HEK293T (cell line): ENCODE measurements around the gene BTBD19.

Experiments used
- CTCF ChIA-PET: fragments of 350-600 bp; formaldehyde crosslinking; extraction: SDS; loops from one replicate; lab custom pipeline; 2021; ENCODE audit warnings: antibody characterized with exemption, inconsistent platforms; lab: Yijun Ruan, JAX
- POLR2A ChIA-PET: fragments of 350-600 bp; formaldehyde crosslinking; extraction: SDS; loops from one replicate; lab custom pipeline; 2020; ENCODE audit warnings: antibody characterized with exemption, inconsistent platforms; lab: Yijun Ruan, JAX
- DNase-seq: peaks from one replicate; pipeline ENCODE4 v3.0.0; 2012; ENCODE audit warnings: mixed read lengths; ENCODE audit errors: extremely low spot score
- ARNT ChIP-seq: fragments of 450-650 bp; IDR thresholded peaks from 2 replicates; pipeline ENCODE4 v1.6.1; 2017; ENCODE audit warnings: mild to moderate bottlenecking
- BHLHE40 ChIP-seq: fragments of 450-650 bp; IDR thresholded peaks from 2 replicates; pipeline ENCODE4 v1.6.1; 2016; ENCODE audit warnings: mild to moderate bottlenecking, moderate library complexity, borderline replicate concordance
- CTBP1 ChIP-seq: fragments of 450-650 bp; IDR thresholded peaks from 2 replicates; pipeline ENCODE4 v1.6.1; 2016; ENCODE audit warnings: borderline replicate concordance
- ELF4 ChIP-seq: fragments of 450-650 bp; IDR thresholded peaks from 2 replicates; pipeline ENCODE4 v1.6.1; 2017; ENCODE audit warnings: antibody characterized with exemption
- FOXA1 ChIP-seq: fragments of 450-650 bp; IDR thresholded peaks from 2 replicates; pipeline ENCODE4 v1.6.1; 2016; ENCODE audit warnings: mild to moderate bottlenecking
- FOXK2 ChIP-seq: fragments of 450-650 bp; IDR thresholded peaks from 2 replicates; pipeline ENCODE4 v1.6.1; 2016; ENCODE audit warnings: mild to moderate bottlenecking
- FOXM1 ChIP-seq: fragments of 450-650 bp; IDR thresholded peaks from 2 replicates; pipeline ENCODE4 v1.6.1; 2017; ENCODE audit warnings: mild to moderate bottlenecking, borderline replicate concordance
- HDGF ChIP-seq: fragments of 450-650 bp; IDR thresholded peaks from 2 replicates; pipeline ENCODE4 v1.6.1; 2017; ENCODE audit warnings: antibody characterized with exemption, borderline replicate concordance
- L3MBTL2 ChIP-seq: fragments of 450-650 bp; conservative IDR thresholded peaks from 2 replicates; pipeline ENCODE4 v1.6.1; 2016; ENCODE audit warnings: mild to moderate bottlenecking
- LEF1 ChIP-seq: fragments of 450-650 bp; IDR thresholded peaks from 2 replicates; pipeline ENCODE4 v1.6.1; 2017; ENCODE audit warnings: mild to moderate bottlenecking, borderline replicate concordance
- NFRKB ChIP-seq: fragments of 450-650 bp; IDR thresholded peaks from 2 replicates; pipeline ENCODE4 v1.6.1; 2016; ENCODE audit warnings: mild to moderate bottlenecking, moderate library complexity
- SP1 ChIP-seq: fragments of 450-650 bp; IDR thresholded peaks from 2 replicates; pipeline ENCODE4 v1.6.1; 2017
- SUZ12 ChIP-seq: fragments of 450-650 bp; IDR thresholded peaks from 2 replicates; pipeline ENCODE4 v1.6.1; 2016; ENCODE audit warnings: mild to moderate bottlenecking
- TARDBP ChIP-seq: fragments of 450-650 bp; IDR thresholded peaks from 2 replicates; pipeline ENCODE4 v1.6.1; 2016
- ZNF384 ChIP-seq: fragments of 450-650 bp; IDR thresholded peaks from 2 replicates; pipeline ENCODE4 v1.6.1; 2016
- TF ChIP-seq, protein P1 (sequence below): fragments of 450-650 bp; IDR thresholded peaks from 2 replicates; pipeline ENCODE4 v1.6.1; 2016

The BTBD19 gene

DNA sequence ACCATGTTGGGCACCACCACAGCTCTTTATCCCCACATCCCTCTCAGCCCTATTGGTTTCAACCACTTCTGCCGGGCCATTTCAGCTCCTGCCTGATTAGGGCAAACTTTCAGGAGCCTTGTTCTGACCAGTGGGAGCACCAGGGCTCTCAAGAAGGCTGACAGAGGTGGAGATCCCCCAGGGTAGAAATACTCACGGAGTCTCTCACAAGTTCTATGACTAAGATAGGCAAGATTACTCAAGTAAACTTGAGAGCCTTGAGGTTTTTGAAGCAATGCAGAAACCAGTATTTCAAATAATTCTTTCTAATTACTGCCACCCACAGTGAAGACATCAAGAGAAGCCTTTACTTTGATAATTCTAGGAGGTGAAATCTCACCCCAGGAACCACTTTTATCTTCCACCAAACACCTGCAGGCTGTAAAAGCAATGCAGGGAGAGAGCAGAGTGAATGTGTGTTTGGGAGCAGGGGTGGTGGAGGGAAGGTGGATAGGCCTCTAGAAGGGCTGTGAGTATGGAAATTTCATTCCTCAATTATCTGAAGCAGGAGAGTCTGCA, 41.3 kb downstream of the BTBD19 start:
- ChIA-PET POLR2A (interaction anchor here (1.3 kb wide), 1 partner anchor 75 kb away, joined by 3 read pairs; no protein-coding TSS in a partner anchor), CTCF (no interaction called here)
- DNase-seq, result no peak
- TF ChIP-seq HDGF (no peak), SP1 (no peak), ELF4 (no peak), L3MBTL2 (no peak), NFRKB (no peak)

DNA sequence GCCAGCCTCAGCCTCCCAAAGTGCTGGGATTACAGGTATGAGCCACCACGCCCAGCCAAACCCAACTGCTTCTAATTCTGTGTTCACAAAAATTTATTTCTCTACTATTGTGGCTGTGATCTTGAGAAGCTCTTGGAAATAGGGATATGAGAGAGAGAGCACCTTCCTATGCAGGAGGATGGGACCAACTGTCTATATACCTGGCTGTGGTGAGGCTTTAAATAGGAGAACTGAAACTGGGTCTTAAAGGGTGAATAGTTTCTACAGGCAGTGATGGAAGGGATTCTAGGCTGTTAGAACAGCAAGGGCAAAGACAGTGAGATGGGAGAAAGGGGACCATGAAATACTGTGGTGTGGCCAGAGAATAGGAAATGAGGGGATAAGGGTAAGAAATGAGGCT, 43.0 kb downstream of the BTBD19 start:
- ChIA-PET CTCF (no interaction called here), POLR2A (interaction anchor here (0.8 kb wide), 1 partner anchor 32 kb away, joined by 3 read pairs; no protein-coding TSS in a partner anchor)
- DNase-seq, result no peak
- TF ChIP-seq NFRKB (no peak), SP1 (no peak), FOXM1 (no peak), TARDBP (no peak), ZNF384 (no peak), CTBP1 (no peak), ELF4 (no peak)

DNA sequence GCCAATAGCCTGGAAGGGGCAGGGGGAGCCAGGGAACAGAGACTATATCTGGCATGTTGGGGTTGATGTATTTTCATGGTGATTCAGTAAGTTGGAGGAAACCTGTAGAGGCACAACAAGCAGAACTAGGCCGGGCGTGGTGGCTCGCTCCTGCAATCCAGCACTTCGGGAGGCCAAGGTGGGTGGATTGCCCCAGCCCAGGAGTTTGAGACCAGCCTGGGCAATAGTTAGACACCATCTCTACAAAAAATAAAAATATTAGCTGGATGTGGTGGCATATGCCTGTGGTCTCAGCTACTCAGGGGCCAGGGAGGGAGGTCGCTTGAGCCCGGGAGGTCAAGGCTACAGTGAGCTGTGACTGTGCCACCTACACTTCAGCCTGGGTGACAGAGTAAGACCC, 44.9 kb downstream of the BTBD19 start:
- no peak for TF ChIP-seq L3MBTL2
- no peak for TF ChIP-seq FOXK2
- no peak for TF ChIP-seq ZNF384
- no peak for TF ChIP-seq SUZ12
- DNase-seq, result no peak
- ChIA-PET POLR2A (interaction anchor here (1.0 to 1.6 kb wide), 3 partner anchors 8 to 78 kb away, joined by 3 read pairs; partner anchors contain the start of genes PTCH2 and RPS8), CTCF (no interaction called here)

DNA sequence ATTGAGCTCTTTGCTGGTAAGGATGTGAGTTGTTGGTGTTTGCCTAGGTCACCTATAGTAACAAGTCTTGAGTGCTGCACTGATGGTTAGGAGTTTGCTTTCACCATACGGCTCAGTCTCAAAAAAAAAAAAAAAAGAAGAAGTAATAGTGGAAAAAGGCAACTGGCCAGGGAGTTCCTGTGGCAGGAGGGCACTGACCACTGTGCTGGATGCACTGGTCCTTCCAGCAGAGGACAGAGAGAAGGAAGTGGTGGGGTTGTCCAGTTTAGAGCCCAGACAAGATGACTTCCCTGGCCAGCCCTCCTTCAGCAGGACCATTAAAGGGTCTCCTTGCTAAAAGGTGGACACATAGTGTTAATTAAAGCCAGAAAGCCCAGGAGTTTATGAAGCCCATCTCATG, 46.6 kb downstream of the BTBD19 start:
- TF ChIP-seq ELF4, result no peak
- TF ChIP-seq HDGF, result no peak
- TF ChIP-seq, protein P1, sequence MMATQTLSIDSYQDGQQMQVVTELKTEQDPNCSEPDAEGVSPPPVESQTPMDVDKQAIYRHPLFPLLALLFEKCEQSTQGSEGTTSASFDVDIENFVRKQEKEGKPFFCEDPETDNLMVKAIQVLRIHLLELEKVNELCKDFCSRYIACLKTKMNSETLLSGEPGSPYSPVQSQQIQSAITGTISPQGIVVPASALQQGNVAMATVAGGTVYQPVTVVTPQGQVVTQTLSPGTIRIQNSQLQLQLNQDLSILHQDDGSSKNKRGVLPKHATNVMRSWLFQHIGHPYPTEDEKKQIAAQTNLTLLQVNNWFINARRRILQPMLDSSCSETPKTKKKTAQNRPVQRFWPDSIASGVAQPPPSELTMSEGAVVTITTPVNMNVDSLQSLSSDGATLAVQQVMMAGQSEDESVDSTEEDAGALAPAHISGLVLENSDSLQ, result no peak
- TF ChIP-seq ZNF384, result no peak
- no peak for TF ChIP-seq FOXA1
- TF ChIP-seq SP1, result no peak
- TF ChIP-seq L3MBTL2, result no peak
- no peak for TF ChIP-seq FOXM1
- TF ChIP-seq LEF1, result no peak
- no peak for TF ChIP-seq BHLHE40
- no peak for TF ChIP-seq CTBP1
- no peak for TF ChIP-seq TARDBP
- TF ChIP-seq NFRKB, result no peak
- no peak for TF ChIP-seq ARNT
- TF ChIP-seq FOXK2, result no peak
- no peak for TF ChIP-seq SUZ12
- ChIA-PET CTCF (no interaction called here), POLR2A (no interaction called here)
- DNase-seq, result no peak

DNA sequence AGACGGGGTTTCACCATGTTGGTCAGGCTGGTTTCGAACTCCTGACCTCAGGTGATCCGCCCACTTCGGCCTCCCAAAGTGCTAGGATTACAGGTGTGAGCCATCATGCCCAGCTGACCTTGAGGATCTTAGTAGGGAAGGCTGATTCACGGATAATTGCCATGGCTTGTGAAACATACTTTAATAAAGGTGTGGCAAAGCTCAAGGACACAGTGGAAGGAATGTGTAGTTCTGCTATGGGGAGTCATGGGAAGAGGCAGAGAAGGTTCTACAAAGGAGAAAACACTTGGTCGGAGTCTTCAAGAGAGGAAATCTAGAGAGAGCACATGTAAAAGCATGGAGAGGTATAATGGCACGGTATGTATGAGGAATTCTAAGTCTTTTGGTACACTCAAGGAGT, 47.4 kb downstream of the BTBD19 start:
- DNase-seq, result no peak
- no peak for TF ChIP-seq L3MBTL2
- TF ChIP-seq TARDBP, result no peak
- TF ChIP-seq ZNF384, result no peak
- no peak for TF ChIP-seq FOXK2
- no peak for TF ChIP-seq BHLHE40
- no peak for TF ChIP-seq HDGF
- TF ChIP-seq FOXM1, result no peak
- TF ChIP-seq SUZ12, result no peak
- TF ChIP-seq ARNT, result no peak
- TF ChIP-seq NFRKB, result no peak
- TF ChIP-seq, protein P1, result no peak
- no peak for TF ChIP-seq ELF4
- no peak for TF ChIP-seq FOXA1
- TF ChIP-seq SP1, result no peak
- no peak for TF ChIP-seq LEF1
- no peak for TF ChIP-seq CTBP1
- ChIA-PET CTCF (no interaction called here), POLR2A (no interaction called here)

DNA sequence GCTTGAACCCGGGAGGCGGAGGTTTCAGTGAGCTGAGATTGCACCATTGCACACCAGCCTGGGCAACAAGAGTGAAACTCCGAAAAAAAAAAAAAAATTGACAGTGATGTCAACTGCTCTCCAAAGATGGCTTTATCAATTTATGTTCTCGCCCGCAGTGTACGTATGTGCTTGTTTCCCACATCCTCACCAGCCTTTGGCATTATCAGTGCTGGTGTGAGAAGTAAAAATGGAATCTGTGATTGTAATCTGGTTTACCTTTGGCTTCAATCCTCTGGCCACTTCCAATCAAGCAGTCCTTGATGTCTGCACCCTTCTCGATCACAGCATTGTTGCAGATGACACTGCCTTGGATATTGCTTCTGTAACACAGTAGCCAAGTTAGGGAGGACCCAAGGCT, 49.1 kb downstream of the BTBD19 start:
- TF ChIP-seq L3MBTL2 (no peak), CTBP1 (no peak), SUZ12 (no peak), BHLHE40 (no peak), FOXM1 (no peak), ARNT (no peak), LEF1 (no peak), FOXK2 (no peak), ZNF384 (no peak), SP1 (no peak), TARDBP (no peak), FOXA1 (no peak), HDGF (no peak), ELF4 (no peak)
- TF ChIP-seq, protein P1, result no peak
- ChIA-PET CTCF (no interaction called here), POLR2A (no interaction called here)
- DNase-seq, result no peak
